Stomach (tissue), 4 donors: ENCODE measurements around the gene ERF.

Experiments used
- CTCF ChIP-seq, 7 experiments: fragments of 450-650 bp in 4 of 7; fragments of 200-600 bp in 3 of 7; sonication (generic) in 3 of 7; IDR thresholded peaks; one replicate each; pipeline ENCODE4 v1.5.1; 2016 to 2019; ENCODE audit warnings: antibody characterized with exemption in 7 of 7, control low read depth in 2 of 7, mild to moderate bottlenecking in 1 of 7
- POLR2A ChIP-seq, 4 donors: fragments of 450-650 bp; IDR thresholded peaks; one replicate each; pipeline ENCODE4 v1.6.1; 2016; ENCODE audit warnings: antibody characterized with exemption in 4 of 4, control low read depth in 2 of 4, mild to moderate bottlenecking in 1 of 4, moderate library complexity in 1 of 4

DNA sequence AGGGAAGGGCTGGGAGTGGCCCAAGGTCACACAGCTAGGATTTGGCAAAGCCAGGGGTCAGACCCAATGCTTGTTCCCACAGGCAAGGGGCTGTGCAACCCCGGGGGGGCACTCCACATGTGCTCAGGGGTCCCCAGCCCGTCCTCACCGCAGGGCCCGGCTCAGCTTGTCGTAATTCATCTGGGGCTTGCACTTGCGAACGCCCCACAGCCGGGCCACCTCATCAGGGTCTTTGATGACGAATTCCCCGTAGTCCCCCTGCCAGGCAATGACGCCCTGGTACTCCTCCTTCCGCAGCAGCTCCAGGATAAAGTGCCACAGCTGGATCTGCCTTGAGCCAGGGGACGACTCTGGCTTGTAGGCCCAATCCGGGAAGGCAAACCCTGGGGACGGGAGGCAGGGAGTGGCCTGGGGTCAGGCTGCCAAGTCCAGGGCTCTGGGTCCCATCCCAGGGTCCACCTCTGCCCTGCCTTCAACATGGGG lies 4.7 kb downstream of the ERF start:
- TF ChIP-seq POLR2A (IDR thresholded peaks at IDR 0.05) (no peak), CTCF (IDR thresholded peaks at IDR 0.05) (no peak)
